ENCODE measurements around the gene HYDIN.
"Not testable (repeated sequence)": the region's sequence is repeated elsewhere in the genome, so short reads cannot be mapped to it uniquely, and the experiment has no call there.

DNA sequence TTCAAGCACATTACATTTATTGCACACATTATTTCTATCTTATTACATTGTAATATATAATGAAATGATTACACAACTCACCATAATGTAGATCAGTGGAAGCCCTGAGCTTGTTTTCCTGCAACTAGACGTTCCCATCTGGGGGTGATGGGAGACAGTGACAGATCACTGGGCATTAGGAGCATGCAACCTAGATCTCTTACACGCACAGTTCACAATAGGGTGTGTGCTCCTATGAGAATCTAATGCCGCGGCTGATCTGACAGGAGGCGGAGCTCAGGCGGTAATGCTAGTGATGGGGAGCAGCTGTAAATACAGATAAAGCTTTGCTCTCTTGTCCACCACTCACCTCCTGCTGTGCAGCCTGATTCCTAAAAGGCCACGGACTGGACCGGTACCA is 69.5 kb downstream of the HYDIN start:
- TF ChIP-seq POLR2A, POLR2AphosphoS5 (IDR thresholded peaks at IDR 0.05): not testable (repeated sequence)
- TF ChIP-seq, protein P1, sequence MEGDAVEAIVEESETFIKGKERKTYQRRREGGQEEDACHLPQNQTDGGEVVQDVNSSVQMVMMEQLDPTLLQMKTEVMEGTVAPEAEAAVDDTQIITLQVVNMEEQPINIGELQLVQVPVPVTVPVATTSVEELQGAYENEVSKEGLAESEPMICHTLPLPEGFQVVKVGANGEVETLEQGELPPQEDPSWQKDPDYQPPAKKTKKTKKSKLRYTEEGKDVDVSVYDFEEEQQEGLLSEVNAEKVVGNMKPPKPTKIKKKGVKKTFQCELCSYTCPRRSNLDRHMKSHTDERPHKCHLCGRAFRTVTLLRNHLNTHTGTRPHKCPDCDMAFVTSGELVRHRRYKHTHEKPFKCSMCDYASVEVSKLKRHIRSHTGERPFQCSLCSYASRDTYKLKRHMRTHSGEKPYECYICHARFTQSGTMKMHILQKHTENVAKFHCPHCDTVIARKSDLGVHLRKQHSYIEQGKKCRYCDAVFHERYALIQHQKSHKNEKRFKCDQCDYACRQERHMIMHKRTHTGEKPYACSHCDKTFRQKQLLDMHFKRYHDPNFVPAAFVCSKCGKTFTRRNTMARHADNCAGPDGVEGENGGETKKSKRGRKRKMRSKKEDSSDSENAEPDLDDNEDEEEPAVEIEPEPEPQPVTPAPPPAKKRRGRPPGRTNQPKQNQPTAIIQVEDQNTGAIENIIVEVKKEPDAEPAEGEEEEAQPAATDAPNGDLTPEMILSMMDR (IDR thresholded peaks at IDR 0.05) = not testable (repeated sequence)
